ENCODE measurements around the gene LRRC56.
"Not testable (repeated sequence)": the region's sequence is repeated elsewhere in the genome, so short reads cannot be mapped to it uniquely, and the experiment has no call there.

LRRC56 gene

DNA sequence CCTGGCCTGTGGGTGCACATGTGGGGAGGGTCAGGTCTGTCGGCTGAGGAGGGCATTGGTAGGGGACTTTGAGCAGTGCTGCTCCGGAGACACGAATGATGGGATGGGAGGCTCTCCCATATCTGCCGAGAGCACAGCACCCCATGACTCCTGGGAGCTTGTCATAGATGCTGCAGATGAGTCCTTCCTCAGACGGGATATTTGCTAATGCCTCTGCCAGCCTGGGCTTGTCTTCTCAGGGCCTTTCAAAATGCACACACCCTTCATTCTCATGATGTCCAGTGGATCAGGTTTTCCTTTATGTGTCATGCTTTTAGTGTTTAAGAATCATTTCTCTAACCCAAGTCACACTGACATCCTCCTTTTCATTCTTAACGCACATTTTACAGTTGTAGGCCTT, 22.2 kb upstream of the LRRC56 start:
- no peak overlapping the region for H3K27ac ChIP-seq (replicated peaks; ENCODE audit: low read length)
- no CpG with 5 or more reads among the region's 6 CpGs for WGBS, 2 donors (ENCODE audit: extremely low coverage in 2 of 2, insufficient read length in 2 of 2, insufficient replicate concordance in 1 of 2)
- peaks cover 4% of the 10 kb centered on the region for H3K79me1 ChIP-seq (ENCODE audit: low read depth, low read length)
- no peak for DNase-seq (ENCODE audit: low spot score)
- no peak overlapping the region for H2BK15ac ChIP-seq (ENCODE audit: low read length)
- no peak overlapping the region for H3K9ac ChIP-seq (ENCODE audit: low read depth, low read length, poor library complexity)
- no peak overlapping the region for H3K14ac ChIP-seq (ENCODE audit: low read length)
- peaks cover 0 to 13% of the 10 kb centered on the region in 2 donors for H3K9me3 ChIP-seq (replicated peaks in 1 of 2; ENCODE audit: control insufficient read depth in 2 of 2, insufficient read depth in 1 of 2, low read depth in 1 of 2, low read length in 2 of 2)
- H3K27me3 ChIP-seq (ENCODE audit: control insufficient read depth in 3 of 3, insufficient read depth in 3 of 3, low read depth in 1 of 3, low read length in 3 of 3) = no peaks in the 10 kb centered on the region
- H3K4me2 ChIP-seq (ENCODE audit: insufficient read depth, low read length, poor library complexity, severe bottlenecking) = no peak overlapping the region
- H4K91ac ChIP-seq (ENCODE audit: low read depth, low read length, poor library complexity) = no peak overlapping the region
- H2AFZ ChIP-seq (ENCODE audit: low read length) = no peak overlapping the region
- H3K23ac ChIP-seq (ENCODE audit: low read depth, low read length, poor library complexity) = no peak overlapping the region
- no peak overlapping the region for H2AK5ac ChIP-seq (ENCODE audit: low read depth, low read length)
- H3K18ac ChIP-seq (ENCODE audit: low read length) = no peak overlapping the region
- no peak overlapping the region for H2BK12ac ChIP-seq (ENCODE audit: low read length)
- no peak overlapping the region for H4K8ac ChIP-seq (ENCODE audit: low read depth, low read length)
- H3K36me3 ChIP-seq (replicated peaks in 1 of 2; ENCODE audit: control insufficient read depth in 2 of 2, insufficient read depth in 2 of 2, low read length in 2 of 2) = peaks cover 2 to 33% of the 10 kb centered on the region in 2 donors
- no peak overlapping the region for H2BK120ac ChIP-seq (ENCODE audit: low read depth, low read length)
- no peak overlapping the region for H2BK5ac ChIP-seq (ENCODE audit: low read length)
- no peak overlapping the region for H3K4me3 ChIP-seq (ENCODE audit: low read length in 2 of 2)
- no peaks in the 10 kb centered on the region for H3K4me1 ChIP-seq (ENCODE audit: control insufficient read depth in 2 of 2, insufficient read depth in 1 of 2, low read depth in 1 of 2, low read length in 2 of 2)
- no peak overlapping the region for H3K4ac ChIP-seq (ENCODE audit: low read length)

DNA sequence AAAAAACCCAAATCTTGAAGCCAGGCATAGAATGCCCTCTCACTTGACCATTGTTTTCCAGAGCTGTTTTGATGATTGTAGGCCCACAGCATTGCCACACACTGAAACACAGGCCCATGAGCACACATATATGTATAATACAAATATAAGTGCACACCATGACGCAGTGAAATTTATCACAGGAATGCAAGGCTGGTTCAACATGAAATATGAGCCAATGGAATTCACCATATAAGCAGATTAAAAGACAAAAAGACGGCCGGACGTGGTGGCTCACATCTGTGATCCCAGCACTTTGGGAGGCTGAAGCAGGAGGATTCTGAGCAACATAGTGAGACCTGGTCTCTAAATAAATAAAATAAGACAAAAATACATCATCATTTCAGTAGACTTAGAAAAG, 20.9 kb upstream of the LRRC56 start:
- Histone ChIP-seq H3K27ac (replicated peaks; ENCODE audit: low read length) (no peak overlapping the region), H3K23ac (ENCODE audit: low read depth, low read length, poor library complexity) (no peak overlapping the region), H2BK120ac (ENCODE audit: low read depth, low read length) (no peak overlapping the region), H2AFZ (ENCODE audit: low read length) (no peak overlapping the region), H3K4me2 (ENCODE audit: insufficient read depth, low read length, poor library complexity, severe bottlenecking) (no peak overlapping the region), H3K18ac (ENCODE audit: low read length) (no peak overlapping the region), H3K27me3 (ENCODE audit: control insufficient read depth in 3 of 3, insufficient read depth in 3 of 3, low read depth in 1 of 3, low read length in 3 of 3) (no peaks in the 10 kb centered on the region), H2BK5ac (ENCODE audit: low read length) (no peak overlapping the region), H4K91ac (ENCODE audit: low read depth, low read length, poor library complexity) (no peak overlapping the region), H3K36me3 (replicated peaks in 1 of 2; ENCODE audit: control insufficient read depth in 2 of 2, insufficient read depth in 2 of 2, low read length in 2 of 2) (peaks cover 2 to 25% of the 10 kb centered on the region in 2 donors), H3K79me1 (ENCODE audit: low read depth, low read length) (peaks cover 4% of the 10 kb centered on the region), H3K4ac (ENCODE audit: low read length) (no peak overlapping the region), H2AK5ac (ENCODE audit: low read depth, low read length) (no peak overlapping the region), H3K4me3 (ENCODE audit: low read length in 2 of 2) (no peak overlapping the region), H2BK15ac (ENCODE audit: low read length) (no peak overlapping the region), H2BK12ac (ENCODE audit: low read length) (no peak overlapping the region), H3K9me3 (replicated peaks in 1 of 2; ENCODE audit: control insufficient read depth in 2 of 2, insufficient read depth in 1 of 2, low read depth in 1 of 2, low read length in 2 of 2) (peaks cover 2 to 13% of the 10 kb centered on the region in 2 donors), H4K8ac (ENCODE audit: low read depth, low read length) (no peak overlapping the region), H3K14ac (ENCODE audit: low read length) (no peak overlapping the region), H3K9ac (ENCODE audit: low read depth, low read length, poor library complexity) (no peak overlapping the region), H3K4me1 (ENCODE audit: control insufficient read depth in 2 of 2, insufficient read depth in 1 of 2, low read depth in 1 of 2, low read length in 2 of 2) (no peaks in the 10 kb centered on the region)
- no peak for DNase-seq (ENCODE audit: low spot score)
- WGBS, 2 donors (ENCODE audit: extremely low coverage in 2 of 2, insufficient read length in 2 of 2, insufficient replicate concordance in 1 of 2) = no CpG with 5 or more reads among the region's 4 CpGs

- H2BK15ac ChIP-seq (ENCODE audit: low read length); H3K27ac ChIP-seq (replicated peaks; ENCODE audit: low read length); H3K23ac ChIP-seq (ENCODE audit: low read depth, low read length, poor library complexity); H2BK5ac ChIP-seq (ENCODE audit: low read length); H3K4me2 ChIP-seq (ENCODE audit: insufficient read depth, low read length, poor library complexity, severe bottlenecking); H4K91ac ChIP-seq (ENCODE audit: low read depth, low read length, poor library complexity); H3K14ac ChIP-seq (ENCODE audit: low read length); H4K8ac ChIP-seq (ENCODE audit: low read depth, low read length); H2BK120ac ChIP-seq (ENCODE audit: low read depth, low read length); H3K79me1 ChIP-seq (ENCODE audit: low read depth, low read length); H2AFZ ChIP-seq (ENCODE audit: low read length); H2BK12ac ChIP-seq (ENCODE audit: low read length); H3K18ac ChIP-seq (ENCODE audit: low read length); H3K4ac ChIP-seq (ENCODE audit: low read length); DNase-seq (ENCODE audit: low spot score); H3K4me3 ChIP-seq (ENCODE audit: low read length in 2 of 2); H3K4me1 ChIP-seq (ENCODE audit: control insufficient read depth in 2 of 2, insufficient read depth in 1 of 2, low read depth in 1 of 2, low read length in 2 of 2); H2AK5ac ChIP-seq (ENCODE audit: low read depth, low read length); H3K9ac ChIP-seq (ENCODE audit: low read depth, low read length, poor library complexity); H3K27me3 ChIP-seq (ENCODE audit: control insufficient read depth in 3 of 3, insufficient read depth in 3 of 3, low read depth in 1 of 3, low read length in 3 of 3): not testable (repeated sequence)
- no CpG with 5 or more reads among the region's 43 CpGs for WGBS, 2 donors (ENCODE audit: extremely low coverage in 2 of 2, insufficient read length in 2 of 2, insufficient replicate concordance in 1 of 2)
- H3K9me3 ChIP-seq (replicated peaks in 1 of 2; ENCODE audit: control insufficient read depth in 2 of 2, insufficient read depth in 1 of 2, low read depth in 1 of 2, low read length in 2 of 2) = peaks cover 2 to 13% of the 10 kb centered on the region in 2 donors
- H3K36me3 ChIP-seq (replicated peaks in 1 of 2; ENCODE audit: control insufficient read depth in 2 of 2, insufficient read depth in 2 of 2, low read length in 2 of 2) = peaks cover 2 to 22% of the 10 kb centered on the region in 2 donors
These were observed 20.2 kb upstream of the LRRC56 start for GRCh38 chr11:516918-517685.

DNA sequence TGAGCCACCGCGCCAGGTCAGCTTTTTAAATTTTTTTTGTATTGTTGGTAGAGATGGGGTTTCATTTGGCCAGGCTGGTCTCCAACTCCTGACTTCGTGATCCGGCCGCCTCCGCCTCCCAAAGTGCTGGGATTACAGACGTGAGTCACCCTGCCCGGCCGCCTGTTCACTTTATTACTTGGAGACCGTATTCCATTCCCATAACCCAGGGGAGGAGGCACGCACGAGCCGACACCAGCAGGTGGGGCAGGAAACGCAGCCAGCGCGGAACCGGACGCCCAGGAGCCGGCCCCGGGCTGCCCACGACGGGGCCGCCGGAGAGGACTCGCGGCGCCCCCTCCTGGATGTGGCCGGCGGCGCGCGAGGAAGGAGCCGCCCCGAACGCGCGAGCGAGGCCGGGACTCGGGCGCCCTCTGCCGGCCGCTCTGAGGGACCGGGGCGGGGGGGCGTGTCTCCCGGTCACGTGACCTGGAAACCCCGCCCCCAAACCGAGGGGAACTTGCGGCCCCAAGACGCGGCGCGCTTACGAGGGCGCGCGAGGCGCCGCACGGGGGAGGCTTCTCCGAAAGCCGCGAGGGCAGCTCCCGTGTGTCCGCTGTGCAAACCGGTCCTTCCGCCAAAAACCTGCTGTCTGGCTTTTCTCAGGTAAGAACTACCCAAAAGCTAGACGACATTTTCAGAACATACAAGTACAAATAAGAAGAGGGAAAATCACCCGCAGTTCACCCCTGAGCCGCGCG, 18.7 kb upstream of the LRRC56 start:
- Histone ChIP-seq H2AFZ (ENCODE audit: low read length) (peak overlapping the region; percentile 56), H4K8ac (ENCODE audit: low read depth, low read length) (no peak overlapping the region), H3K9me3 (replicated peaks in 1 of 2; ENCODE audit: control insufficient read depth in 2 of 2, insufficient read depth in 1 of 2, low read depth in 1 of 2, low read length in 2 of 2) (peaks cover 2 to 13% of the 10 kb centered on the region in 2 donors), H3K23ac (ENCODE audit: low read depth, low read length, poor library complexity) (no peak overlapping the region), H3K4me1 (ENCODE audit: control insufficient read depth in 2 of 2, insufficient read depth in 1 of 2, low read depth in 1 of 2, low read length in 2 of 2) (no peaks in the 10 kb centered on the region), H3K4me3 (ENCODE audit: low read length in 2 of 2) (no peak overlapping the region), H2BK12ac (ENCODE audit: low read length) (no peak overlapping the region), H3K36me3 (replicated peaks in 1 of 2; ENCODE audit: control insufficient read depth in 2 of 2, insufficient read depth in 2 of 2, low read length in 2 of 2) (peaks cover 2 to 11% of the 10 kb centered on the region in 2 donors), H3K4ac (ENCODE audit: low read length) (no peak overlapping the region), H3K18ac (ENCODE audit: low read length) (no peak overlapping the region), H3K27ac (replicated peaks; ENCODE audit: low read length) (no peak overlapping the region), H3K14ac (ENCODE audit: low read length) (no peak overlapping the region), H2AK5ac (ENCODE audit: low read depth, low read length) (no peak overlapping the region), H3K79me1 (ENCODE audit: low read depth, low read length) (peaks cover 4% of the 10 kb centered on the region), H2BK120ac (ENCODE audit: low read depth, low read length) (no peak overlapping the region), H3K27me3 (ENCODE audit: control insufficient read depth in 3 of 3, insufficient read depth in 3 of 3, low read depth in 1 of 3, low read length in 3 of 3) (no peaks in the 10 kb centered on the region), H4K91ac (ENCODE audit: low read depth, low read length, poor library complexity) (no peak overlapping the region), H2BK5ac (ENCODE audit: low read length) (no peak overlapping the region), H3K9ac (ENCODE audit: low read depth, low read length, poor library complexity) (no peak overlapping the region), H2BK15ac (ENCODE audit: low read length) (no peak overlapping the region), H3K4me2 (ENCODE audit: insufficient read depth, low read length, poor library complexity, severe bottlenecking) (peak overlapping the region; percentile 2)
- no CpG with 5 or more reads among the region's 74 CpGs for WGBS, 2 donors (ENCODE audit: extremely low coverage in 2 of 2, insufficient read length in 2 of 2, insufficient replicate concordance in 1 of 2)
- DNase-seq (ENCODE audit: low spot score) = peak; percentile 63

All from neuronal stem cell (in vitro differentiated cells).